ENCODE data around the gene SAT2.

Gene SAT2

GRCh38 chr17:7588553-7589203 is 38.9 kb downstream of the SAT2 start:
- DNase-seq, result no peak
- Histone ChIP-seq H3K79me2 (ENCODE audit: low read length) (peaks cover 26% of the 10 kb centered on the region), H3K9me2 (replicated peaks; ENCODE audit: insufficient read depth, low read length) (no peaks in the 10 kb centered on the region), H2AFZ (ENCODE audit: low read length) (no peak overlapping the region), H3K4me3 (ENCODE audit: low read length) (no peak overlapping the region), H3K4me2 (ENCODE audit: low read depth, low read length) (no peak overlapping the region), H4K20me1 (ENCODE audit: insufficient read depth, low read length) (no peaks in the 10 kb centered on the region), H3K27me3 (replicated peaks; ENCODE audit: insufficient read depth, low read length) (no peaks in the 10 kb centered on the region), H3K9ac (ENCODE audit: low read length) (no peak overlapping the region), H3K27ac (ENCODE audit: low read length) (no peak overlapping the region), H3K9me3 (replicated peaks; ENCODE audit: insufficient read depth, low read length) (no peaks in the 10 kb centered on the region), H3K36me3 (replicated peaks; ENCODE audit: insufficient read depth, low read length) (no peaks in the 10 kb centered on the region), H3F3A (ENCODE audit: insufficient read depth, low read length) (peaks cover 12% of the 10 kb centered on the region; the same call in 1 of the 2 replicates), H3K4me1 (ENCODE audit: low read length) (0 out of 2 replicates have a peak, but pooled peaks cover 2% of the 10 kb centered on the region)
- TF ChIP-seq EZH2phosphoT487 (IDR thresholded peaks at IDR 0.05; ENCODE audit: low read length) (no peak), CTCF (IDR thresholded peaks at IDR 0.05; ENCODE audit: low read length) (no peak), EZH2 (optimal IDR thresholded peaks at IDR 0.05; ENCODE audit: low read depth, low read length) (no peak)

- H3F3A ChIP-seq (ENCODE audit: insufficient read depth, low read length), result peaks cover 11% of the 10 kb centered on the region; the same call in 1 of the 2 replicates
- no peak overlapping the region for H3K4me2 ChIP-seq (ENCODE audit: low read depth, low read length)
- H2AFZ ChIP-seq (ENCODE audit: low read length), result no peak overlapping the region
- no peaks in the 10 kb centered on the region for H3K36me3 ChIP-seq (replicated peaks; ENCODE audit: insufficient read depth, low read length)
- no peaks in the 10 kb centered on the region for H4K20me1 ChIP-seq (ENCODE audit: insufficient read depth, low read length)
- no peaks in the 10 kb centered on the region for H3K9me2 ChIP-seq (replicated peaks; ENCODE audit: insufficient read depth, low read length)
- no peak overlapping the region for H3K4me3 ChIP-seq (ENCODE audit: low read length)
- no peaks in the 10 kb centered on the region for H3K9me3 ChIP-seq (replicated peaks; ENCODE audit: insufficient read depth, low read length)
- no peak overlapping the region for H3K9ac ChIP-seq (ENCODE audit: low read length)
- peaks cover 34% of the 10 kb centered on the region for H3K79me2 ChIP-seq (ENCODE audit: low read length)
- peaks cover 10% of the 10 kb centered on the region for H3K4me1 ChIP-seq (ENCODE audit: low read length)
- H3K27ac ChIP-seq (ENCODE audit: low read length), result no peak overlapping the region
- no peak for DNase-seq
- no peak for TF ChIP-seq EZH2phosphoT487 (IDR thresholded peaks at IDR 0.05; ENCODE audit: low read length)
- TF ChIP-seq CTCF (IDR thresholded peaks at IDR 0.05; ENCODE audit: low read length), result no peak
- TF ChIP-seq EZH2 (optimal IDR thresholded peaks at IDR 0.05; ENCODE audit: low read depth, low read length), result no peak
- H3K27me3 ChIP-seq (replicated peaks; ENCODE audit: insufficient read depth, low read length), result no peaks in the 10 kb centered on the region
Measured at GRCh38 chr17:7587420-7588151, 40.0 kb downstream of the SAT2 start.

DNA sequence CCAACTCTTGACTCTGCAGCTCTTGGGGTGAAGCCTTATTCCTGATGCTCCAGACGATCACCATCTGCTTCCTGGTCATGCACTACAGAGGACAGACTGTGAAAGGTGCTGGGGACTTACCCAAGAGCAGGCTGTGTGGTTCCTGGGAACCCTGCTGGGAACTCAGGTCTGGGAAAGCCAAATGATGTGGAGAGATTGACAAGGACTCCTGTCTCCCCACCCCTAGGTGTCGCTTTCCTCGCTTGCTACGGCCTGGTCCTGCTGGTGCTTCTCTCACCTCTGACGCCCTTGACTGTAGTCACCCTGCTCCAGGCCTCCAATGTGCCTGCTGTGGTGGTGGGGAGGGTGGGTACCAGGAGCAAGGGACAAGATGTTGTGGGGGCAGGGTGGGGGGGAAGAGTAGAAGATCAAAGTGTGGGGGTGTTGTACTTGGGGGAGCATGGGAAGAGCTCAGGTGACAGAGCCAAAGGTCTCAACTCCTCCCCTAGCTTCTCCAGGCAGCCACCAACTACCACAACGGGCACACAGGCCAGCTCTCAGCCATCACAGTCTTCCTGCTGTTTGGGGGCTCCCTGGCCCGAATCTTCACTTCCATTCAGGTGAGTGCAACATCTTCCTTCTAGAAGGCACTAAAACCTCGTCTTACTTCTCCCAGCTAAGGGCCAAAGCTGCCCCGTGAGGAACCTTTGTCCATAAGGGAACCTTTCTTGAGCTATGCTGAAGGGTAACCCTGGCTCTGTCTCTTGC is 40.8 kb downstream of the SAT2 start:
- Histone ChIP-seq H3K27me3 (replicated peaks; ENCODE audit: insufficient read depth, low read length) (no peaks in the 10 kb centered on the region), H3F3A (ENCODE audit: insufficient read depth, low read length) (peaks cover 8% of the 10 kb centered on the region; the same call in 1 of the 2 replicates), H3K79me2 (ENCODE audit: low read length) (peaks cover 41% of the 10 kb centered on the region), H3K4me3 (ENCODE audit: low read length) (no peak overlapping the region), H3K36me3 (replicated peaks; ENCODE audit: insufficient read depth, low read length) (no peaks in the 10 kb centered on the region), H3K4me2 (ENCODE audit: low read depth, low read length) (no peak overlapping the region), H3K9me2 (replicated peaks; ENCODE audit: insufficient read depth, low read length) (no peaks in the 10 kb centered on the region), H3K9ac (ENCODE audit: low read length) (no peak overlapping the region), H2AFZ (ENCODE audit: low read length) (no peak overlapping the region), H4K20me1 (ENCODE audit: insufficient read depth, low read length) (no peaks in the 10 kb centered on the region), H3K4me1 (ENCODE audit: low read length) (peaks cover 11% of the 10 kb centered on the region), H3K9me3 (replicated peaks; ENCODE audit: insufficient read depth, low read length) (no peaks in the 10 kb centered on the region), H3K27ac (ENCODE audit: low read length) (no peak overlapping the region)
- DNase-seq, result no peak
- TF ChIP-seq EZH2 (optimal IDR thresholded peaks at IDR 0.05; ENCODE audit: low read depth, low read length) (no peak), CTCF (IDR thresholded peaks at IDR 0.05; ENCODE audit: low read length) (no peak), EZH2phosphoT487 (IDR thresholded peaks at IDR 0.05; ENCODE audit: low read length) (no peak)

Measured in MM.1S (cell line).